ENCODE data around the gene HOXD8.
A peak's percentile ranks its signal among the peaks of the same experiment; 100 is the strongest.

Gene HOXD8

DNA sequence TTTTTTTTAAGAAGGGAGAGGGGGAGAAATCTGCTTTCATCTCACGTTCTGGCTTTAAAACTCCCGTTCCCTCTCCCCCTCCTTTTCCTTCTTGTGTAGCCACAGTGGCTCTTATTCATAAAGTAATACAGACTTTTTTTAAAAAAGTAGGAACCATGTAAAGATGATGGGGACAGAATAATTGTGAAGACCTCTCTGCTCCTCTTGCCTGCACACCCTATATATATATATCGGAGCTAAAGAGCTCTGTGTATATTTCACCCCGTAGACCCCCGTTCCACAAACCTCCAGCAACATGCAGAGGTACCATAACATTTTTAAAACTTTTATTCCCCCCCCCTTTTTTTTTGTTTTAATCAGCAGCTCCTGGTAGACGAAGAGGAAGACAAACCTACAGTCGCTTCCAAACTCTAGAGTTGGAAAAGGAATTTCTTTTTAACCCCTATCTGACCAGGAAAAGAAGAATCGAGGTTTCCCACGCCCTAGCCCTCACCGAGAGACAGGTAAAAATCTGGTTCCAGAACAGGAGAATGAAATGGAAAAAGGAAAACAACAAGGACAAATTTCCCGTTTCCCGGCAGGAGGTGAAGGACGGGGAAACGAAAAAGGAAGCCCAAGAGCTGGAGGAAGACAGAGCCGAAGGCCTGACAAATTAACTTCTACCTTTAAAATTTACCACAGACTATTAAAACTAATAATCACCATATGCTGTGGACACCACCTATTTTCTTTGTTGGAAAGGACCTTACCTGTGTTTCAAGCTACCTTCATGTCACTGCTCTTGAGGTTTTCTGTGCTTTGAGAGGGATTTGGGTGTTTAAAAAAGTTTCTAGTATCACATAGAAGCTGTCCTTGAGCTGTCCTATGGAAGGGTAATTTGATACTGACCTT, 1.7 kb downstream of the HOXD8 start:
- no peak for DNase-seq

DNA sequence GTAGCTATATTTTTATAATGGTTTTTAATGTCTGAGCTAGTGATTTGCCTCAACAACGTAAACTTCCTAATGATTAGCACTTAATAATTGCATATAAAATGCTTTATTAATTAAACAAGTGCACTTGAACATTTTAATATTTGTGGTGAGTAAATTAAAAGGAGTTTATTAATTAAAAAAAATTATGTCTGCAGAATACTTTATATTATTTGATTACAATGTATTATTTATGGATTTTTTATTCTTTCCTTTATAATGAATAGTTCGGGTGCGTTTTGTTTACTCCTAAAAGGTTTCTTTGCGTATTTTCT, 2.3 kb downstream of the HOXD8 start:
- DNase-seq, result no peak

DNA sequence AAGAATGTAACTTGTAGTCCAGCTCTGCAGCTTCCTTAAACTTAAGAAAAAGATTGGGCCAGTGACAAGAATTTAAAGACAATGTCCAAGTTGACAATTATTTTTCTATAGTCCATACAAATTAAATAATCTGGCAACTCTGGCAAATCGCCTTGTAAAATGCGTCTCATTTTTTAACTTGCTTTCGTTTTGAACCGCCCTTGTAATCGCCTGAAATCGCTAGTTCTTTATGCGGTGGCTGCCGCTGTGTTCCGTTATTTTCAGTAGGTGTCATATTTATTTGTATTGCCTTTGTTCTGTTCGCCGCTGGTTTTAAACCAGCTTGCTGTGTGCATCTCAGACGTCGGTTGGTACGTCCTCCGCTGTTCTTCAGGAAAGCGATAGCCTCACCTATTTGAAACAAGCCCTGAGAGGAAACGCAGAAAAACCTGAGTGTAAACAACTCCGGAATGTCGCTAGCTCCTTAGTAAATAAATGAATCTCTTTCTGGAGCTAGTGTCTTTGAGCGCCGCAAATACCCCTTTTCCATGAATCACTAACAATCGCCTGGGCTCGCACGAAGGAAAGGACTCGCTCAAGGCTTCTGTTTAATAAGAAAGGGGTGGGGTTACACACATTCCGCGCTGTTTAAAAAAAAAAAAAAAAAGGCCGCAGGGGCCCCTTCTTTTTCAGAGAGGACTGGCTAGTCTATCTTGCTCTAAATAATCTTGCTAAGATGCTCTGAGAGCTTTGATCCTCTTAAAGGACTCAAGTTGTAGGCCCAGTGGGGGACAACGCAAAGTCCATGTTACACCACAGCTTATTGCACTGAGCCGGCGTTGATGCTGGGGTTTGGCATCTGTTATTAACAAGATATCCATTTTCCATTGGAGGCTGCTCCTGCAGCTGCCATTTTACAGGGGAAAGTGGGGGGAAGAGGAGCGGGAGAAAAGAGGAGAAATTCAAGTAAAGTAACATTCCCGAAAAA, 3.0 kb downstream of the HOXD8 start:
- DNase-seq, result no peak

DNA sequence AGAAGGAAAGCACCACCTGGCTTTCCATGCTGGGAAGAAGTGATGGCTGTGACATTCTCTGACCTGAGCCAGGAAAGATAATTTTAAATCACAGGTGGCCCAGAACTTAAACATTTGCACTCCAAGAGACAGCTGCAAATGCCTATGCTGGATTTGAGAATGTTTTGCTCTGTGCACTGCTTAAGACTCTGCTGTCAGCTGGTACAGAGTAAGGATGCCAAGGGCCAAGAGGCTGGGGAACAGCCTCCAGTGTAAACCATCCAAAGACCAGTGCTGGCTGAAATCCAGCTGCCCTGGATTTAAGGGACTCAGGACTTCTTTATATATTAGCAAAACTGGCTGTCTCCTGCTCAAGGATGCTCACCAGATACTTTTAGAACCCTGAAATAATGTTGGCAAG, 3.9 kb downstream of the HOXD8 start:
- no peak for DNase-seq

DNA sequence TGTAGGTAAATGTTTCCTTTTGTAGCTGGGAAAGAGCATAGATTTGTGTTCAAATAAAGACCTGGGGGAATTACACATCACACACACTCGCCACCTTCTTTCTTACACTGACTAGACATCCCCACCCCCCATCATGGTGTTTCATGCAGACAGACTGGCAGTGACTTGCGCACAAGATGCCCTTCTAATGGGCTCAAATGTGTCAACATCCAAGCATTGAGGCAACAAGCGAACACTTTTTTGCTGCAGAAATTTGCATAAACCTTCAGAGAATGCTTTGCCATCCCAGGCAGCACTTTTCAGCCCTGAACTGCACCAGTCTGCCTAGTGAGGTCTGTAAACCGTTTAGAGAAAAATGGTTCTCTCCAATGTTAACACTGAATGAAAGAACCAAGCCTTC, 4.5 kb downstream of the HOXD8 start:
- no peak for DNase-seq

DNA sequence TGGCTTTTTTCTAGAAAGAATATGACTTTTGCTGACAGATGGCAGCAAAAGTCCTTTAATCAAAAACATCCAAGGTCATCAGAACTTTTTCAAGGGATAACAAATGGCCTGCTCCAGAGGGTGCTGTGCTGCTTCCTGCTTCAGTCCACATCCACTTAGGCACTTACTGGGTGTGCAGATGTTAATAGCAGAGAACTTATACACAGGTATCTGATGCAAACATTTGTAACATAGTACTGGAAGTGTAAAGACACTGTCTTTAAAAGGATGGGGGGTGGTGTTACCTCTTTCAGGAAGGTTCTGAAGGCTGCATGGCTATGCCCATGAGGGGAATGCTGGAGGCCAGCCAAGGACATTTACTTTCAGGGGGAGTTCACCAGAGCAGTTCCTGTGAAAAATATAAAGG, 5.5 kb downstream of the HOXD8 start:
- DNase-seq, result no peak

DNA sequence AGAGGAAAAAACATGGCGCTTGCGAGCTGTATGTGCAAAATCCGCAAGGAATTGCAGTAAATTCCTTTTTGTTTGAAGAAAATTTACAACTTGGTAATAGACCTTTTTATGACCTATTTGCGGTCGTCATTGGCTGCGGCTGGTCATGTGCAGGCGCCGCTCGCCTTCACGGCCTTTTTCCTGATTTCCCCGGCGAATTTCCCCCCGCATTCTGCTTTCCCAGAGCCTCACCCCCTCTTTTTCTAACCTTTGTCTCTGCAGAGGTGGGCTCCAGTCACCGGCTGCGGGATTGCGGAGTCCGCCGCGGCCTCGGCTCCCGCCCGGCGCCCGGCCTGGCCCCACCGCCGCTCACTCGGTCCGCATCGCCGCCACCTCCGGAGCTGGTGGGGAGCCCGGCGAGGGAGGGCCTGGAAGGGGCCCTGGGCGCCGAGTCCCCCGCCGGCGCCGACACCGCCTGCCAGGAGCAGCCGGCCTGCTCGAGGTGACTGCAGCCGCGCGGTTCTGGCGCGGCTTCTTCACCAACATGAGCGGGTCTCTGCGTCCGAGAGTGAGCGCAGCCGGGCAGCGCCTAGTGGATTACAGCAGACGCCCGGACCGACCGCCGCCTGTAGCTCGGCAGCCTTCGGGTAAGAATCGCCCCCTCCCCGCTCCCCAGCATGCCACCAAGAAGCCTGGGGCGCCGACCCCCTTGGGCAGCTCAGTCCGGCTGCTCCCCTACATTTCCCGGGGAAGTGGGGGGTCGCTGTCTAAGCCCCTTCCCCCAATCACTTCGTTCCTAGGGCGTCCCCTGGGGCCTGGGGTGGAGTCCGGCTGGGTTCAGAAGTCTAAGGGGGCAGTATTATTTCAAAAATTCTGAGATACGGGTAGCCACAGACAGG, 7.1 kb downstream of the HOXD8 start:
- no peak for DNase-seq

DNA sequence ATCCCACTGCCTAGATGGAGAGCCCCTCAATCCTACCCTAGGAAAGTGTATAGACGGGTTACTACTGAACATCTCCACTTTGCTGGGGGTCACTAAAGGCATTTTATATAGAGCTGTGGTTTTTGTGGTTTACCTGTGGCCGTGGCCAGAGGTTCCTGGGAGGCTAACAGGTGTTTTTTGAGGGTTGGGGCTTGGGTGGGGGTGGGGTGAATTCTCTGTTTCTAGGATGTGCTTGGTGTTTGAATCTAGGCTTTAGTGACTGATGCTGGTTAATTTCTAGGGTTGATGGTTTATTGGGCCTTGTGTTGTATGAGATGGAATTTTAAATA, 7.7 kb downstream of the HOXD8 start:
- no peak for DNase-seq

DNA sequence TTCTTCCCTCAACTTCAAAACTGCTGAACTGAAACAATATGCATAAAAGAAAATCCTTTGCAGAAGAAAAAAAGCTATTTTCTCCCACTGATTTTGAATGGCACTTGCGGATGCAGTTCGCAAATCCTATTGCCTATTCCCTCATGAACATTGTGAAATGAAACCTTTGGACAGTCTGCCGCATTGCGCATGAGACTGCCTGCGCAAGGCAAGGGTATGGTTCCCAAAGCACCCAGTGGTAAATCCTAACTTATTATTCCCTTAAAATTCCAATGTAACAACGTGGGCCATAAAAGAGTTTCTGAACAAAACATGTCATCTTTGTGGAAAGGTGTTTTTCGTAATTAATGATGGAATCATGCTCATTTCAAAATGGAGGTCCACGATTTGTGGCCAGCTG, 8.4 kb downstream of the HOXD8 start:
- no peak for DNase-seq

DNA sequence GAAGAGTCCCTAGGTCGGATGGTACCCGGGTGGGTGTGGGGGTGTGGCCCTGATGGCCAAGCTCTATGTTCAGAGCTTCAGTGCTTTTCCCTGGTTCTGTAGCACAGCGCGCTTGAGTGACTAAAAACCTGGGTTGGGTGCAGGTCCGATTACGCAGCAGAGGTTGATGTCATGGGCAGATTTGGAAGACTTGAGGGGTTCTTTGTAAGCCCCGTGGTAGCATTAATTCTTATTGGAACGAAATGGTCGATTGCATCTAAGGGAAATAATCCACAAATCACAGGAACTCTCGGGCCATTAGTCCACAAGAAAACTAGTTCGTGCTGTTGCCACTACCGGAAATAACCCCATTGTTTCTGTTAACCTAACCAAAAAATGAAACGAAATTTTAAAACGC, 9.0 kb downstream of the HOXD8 start:
- DNase-seq, result no peak

DNA sequence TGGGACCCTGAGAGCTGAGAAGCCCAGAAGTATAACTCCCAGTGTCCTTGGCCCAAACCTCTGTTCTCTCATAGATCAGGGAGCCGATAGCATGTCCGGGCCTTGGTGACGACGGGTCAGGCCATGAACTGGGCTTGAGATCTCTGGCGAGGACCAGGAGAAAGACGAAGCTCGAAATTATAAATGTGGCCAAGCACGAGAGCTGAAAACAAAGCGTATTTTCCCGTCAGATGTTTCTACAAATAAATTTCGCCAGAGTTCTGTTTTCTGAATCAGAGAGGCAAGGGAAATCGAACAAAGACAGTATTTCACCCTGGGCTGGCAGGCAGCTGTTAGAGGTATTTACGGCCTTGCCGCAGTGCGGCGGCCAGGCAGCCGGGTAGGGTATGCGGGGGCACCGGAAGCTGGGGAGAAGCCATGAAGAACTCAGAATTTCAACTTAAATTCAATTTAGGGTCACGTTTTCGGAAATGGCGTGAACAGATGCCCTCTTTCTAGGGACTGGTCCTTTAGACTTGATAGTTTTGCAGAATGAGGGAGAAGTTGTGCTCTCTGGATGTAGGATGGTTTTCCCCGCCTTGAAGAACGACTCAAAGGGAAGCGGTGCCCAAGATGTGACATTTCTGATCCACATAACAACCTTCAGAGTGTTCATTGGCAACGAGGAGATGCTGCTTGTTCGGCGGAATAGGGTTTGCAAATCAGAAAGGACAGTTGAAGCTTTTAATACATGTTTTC, 9.6 kb downstream of the HOXD8 start:
- no peak for DNase-seq

DNA sequence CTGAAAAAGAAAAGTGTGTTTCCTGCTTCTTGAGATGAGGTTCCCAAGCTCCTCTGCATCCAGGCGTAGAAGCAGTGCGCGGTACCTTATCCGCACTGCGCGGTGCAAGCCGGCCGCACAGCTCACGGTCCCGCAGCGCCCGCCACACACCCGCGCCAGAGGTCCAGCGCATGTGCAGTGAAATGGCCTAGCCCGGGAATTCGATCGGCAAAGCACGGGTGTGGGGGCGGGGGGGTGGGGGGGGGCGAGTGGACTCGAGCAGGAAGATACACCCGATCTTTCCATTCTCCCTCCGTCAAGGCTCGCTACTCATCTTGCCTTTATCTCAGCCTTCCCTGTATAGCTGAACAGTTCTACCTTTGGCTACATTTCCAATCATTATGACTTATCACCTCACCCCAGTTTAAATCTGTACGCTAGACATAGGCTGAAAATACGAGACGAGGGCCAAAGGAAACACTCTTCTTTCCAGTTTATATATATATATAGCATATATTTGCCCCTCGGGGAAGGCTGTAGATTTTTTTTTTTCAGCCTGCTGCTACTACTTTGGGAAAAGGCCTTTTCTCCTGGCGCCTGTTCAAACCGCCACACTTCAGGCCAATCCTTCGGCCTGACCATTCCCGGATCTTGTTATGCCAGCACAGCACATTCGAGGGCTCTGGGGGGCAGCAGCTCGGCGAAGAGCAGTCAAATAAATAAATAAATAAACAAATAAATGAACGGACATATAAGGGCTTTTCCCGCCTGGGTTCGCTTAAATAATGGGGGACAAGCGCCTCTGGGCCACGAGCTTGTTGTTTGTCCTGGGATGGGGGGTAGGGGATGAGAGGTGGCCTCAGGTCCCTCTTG, 10.4 kb downstream of the HOXD8 start:
- DNase-seq, result no peak

DNA sequence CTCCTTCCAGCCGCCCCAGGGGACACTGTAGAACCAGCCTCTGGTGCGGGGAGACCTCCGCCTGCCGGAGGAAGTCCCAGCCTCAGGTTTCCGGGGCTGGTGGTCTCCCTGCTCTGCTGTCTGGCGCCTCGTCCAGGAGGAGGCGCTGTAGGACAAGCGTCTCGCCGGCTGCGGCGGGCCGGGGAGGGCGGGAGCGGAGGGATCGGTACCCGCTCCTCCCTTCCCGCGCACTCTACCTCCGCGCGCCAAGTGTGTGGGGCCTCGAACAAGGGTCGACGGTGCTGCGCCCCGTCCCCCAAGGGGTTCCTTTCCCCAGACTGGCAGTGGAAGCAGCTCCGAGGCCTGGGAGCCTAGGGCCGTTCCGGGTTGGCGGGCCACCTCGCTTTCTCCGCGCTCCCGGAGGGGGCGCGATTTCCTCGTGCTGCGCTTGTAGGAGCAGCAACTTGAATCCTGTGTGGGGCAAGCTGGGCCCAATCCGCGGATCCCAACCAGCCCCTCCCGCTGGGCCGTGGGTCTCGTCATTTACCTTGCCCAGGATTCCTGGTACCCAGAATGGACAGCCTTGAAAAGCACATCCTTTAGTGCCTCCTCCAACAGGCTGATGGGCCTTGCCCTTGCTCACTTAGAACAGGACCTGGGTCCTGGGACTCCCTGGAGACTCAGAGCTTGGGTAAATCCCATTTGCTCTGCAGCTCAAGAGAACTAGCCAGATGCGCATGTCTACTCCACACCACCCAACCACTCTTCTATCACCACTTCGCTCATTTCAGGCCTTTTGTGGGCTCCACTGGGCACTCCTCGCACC, 11.2 kb downstream of the HOXD8 start:
- peak; percentile 33 for DNase-seq

DNA sequence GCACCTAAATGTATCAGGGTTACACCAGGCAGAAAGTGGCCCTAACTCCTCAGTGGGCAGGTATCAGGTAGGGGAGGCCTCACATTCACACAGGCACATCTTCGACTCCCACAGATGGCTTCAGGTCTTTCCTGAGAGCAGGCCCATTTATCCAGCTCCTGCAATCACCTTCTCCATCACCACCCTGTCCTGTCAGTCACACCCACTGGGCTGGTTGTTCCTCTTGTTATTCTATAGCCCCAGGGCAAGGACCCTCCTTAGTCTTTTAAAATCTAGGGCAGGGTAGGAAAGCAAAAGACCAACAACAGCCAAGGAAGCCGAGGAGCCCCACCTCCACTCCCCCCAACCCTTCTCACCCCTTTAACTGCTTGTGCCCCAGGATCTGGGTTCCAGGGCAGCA, 12.8 kb downstream of the HOXD8 start:
- no peak for DNase-seq

DNA sequence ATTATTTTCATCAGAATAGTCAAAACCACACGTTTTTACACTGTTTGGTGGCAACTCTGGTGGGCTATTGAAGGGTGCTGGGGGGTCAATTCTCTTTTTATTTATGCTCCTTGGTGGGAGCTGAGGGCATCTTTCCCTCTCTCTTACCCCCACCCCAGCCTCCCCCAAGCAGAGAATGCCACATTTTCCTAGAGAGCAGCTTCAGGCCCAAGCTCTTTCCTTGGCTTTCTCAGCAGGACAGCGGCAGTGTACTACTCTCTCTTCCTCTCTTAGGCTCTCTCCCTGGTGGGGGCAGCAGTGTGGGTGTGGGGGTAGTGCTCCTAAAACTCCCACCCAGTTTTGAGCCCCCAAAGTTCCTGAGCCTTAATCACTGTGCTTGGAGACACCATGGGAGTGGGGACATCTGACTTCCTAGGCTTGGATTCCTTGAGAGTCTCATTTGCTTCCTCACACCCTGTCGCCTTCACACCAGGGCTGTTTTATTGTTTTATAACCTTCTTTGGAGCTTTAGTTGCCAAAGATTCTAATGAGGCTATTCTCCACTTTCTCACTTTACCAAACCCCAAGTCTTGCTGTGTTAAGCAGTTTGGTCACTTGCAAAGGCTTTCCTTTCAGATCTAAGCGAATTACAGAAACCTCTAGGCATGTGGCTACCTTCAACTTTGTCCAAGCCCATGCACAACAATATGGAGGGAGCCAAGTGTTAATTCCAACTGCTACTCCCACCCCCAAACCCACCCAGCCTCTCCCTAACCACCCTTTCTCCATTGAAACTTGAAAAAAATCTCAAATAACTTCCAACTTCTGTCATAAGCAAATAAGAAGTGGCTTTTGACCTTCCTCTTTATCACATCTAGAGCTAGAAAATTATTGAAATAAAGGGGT, 15.8 kb downstream of the HOXD8 start:
- no peak for DNase-seq

DNA sequence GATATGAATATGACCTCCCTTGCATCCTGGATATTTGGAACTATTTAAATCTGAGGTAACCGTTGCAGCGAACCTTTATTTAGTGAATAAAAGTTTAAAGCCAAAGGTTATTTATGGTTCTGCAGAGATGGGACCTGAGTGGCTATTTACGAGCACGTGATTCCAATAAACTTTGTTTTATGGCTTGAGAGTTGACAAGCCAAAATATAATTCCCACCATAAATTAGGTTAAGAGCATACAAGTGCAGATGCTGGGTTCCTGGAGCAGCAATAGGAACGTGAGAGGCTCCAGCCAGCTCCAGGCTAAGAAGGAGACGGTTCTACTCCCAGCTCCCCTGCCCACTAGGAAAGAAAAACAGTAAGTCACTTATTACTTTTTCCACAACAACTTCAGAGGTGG, 16.6 kb downstream of the HOXD8 start:
- DNase-seq, result no peak

DNA sequence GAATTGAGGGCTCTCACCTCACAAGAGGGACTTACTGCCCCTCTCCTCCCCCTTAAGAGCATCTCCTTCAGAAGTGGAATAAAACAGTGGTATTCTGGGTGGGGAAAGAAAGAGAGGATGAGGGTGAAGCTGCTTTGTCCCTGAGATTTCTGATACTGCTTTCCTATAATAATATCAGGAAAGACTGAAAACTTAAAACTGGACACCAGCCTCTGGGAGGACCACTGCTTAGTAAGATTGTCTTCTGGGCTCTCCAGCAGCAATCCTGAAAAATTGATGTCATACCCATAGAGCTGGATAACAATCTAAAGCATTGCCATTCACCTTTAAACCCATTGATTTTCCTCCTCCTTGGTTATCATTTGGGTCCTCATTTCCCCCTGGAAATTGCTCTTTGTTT, 17.1 kb downstream of the HOXD8 start:
- no peak for DNase-seq

DNA sequence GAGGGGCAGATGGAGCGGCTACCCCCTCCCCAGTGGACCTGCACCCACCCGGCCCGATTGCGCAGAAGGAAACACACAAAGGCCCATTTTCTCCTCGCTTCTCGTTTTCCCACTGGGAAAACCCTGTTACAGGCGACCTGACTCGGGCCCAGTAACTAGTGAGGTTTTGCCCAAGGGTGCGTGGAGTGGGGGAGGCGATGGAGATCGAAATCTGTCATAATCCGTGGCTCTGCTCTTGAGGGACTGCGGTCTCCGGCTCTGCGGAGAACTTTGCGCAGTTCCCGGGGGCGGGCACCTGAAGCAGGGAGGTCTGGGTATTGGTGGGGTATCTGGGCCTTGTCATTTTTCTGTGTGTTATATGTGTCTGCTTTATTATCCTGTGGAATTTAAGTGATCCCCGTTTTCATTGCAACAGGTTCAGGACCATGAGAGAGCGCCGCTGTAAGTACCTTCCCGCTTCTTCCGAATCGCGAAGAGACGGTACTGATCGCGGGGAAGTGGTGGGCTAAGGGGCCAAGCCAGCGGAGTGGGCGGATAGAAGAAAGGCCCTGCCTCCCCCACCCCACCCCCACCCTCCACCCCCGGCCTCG, 17.8 kb downstream of the HOXD8 start:
- DNase-seq, result no peak

DNA sequence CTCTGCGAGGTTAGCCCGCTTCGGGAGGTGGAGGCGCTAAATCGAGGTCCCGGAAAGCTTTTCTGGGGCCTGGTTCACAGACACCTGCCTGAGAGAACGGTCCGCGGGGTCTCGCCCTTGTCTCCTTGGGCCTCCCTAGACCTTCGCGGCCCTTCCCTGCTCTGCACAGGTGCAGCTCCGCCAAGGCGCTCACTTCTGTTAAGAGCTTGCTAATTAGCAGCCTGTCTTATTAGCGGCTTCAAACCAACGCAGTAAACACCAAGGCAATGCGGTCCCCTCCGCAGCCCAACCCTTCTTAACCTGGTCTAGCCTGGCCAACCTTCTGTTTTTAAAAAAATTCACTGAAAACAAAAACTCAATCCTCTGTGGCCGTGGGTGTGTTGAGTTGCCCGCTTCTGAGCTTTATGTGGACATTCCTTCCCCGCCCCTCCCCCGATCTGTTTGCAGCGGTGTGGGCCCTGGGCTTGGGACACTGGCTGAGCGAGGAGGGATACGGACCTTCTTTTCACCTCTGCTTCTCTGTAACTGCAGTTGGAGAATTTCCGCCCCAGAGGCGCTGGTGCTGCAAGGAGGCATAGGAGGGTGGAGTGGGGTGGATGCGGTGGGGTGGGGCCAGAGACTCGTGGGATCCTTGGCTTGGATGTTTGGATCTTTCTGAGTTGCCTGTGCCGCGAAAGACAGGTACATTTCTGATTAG, 18.4 kb downstream of the HOXD8 start:
- no peak for DNase-seq

Data from NCI-H446 treated with DMSO at 0.1 percent for 48 hours (cell line).